K562 (cell line): ENCODE data around the gene ERAS. TPM values are rescaled to one million over a fixed set of nuclear protein-coding genes. Genes with fewer than 3 reads are reported as not detected.
"Not testable (repeated sequence)": the region's sequence is repeated elsewhere in the genome, so short reads cannot be mapped to it uniquely, and the experiment has no call there.

Experiments used
- ATAC-seq: fragments of 200-7000 bp; cut with Tn5 transposase; 3 replicates; pipeline ENCODE4 v1.9.1; 2020; ENCODE audit warnings: moderate library complexity
- BruUV-seq: library from RNA; stranded (reverse); fragments of 400-500 nt; replicated peaks from 2 replicates; lab custom pipeline; 2021; lab: Mats Ljungman, UMichigan
- CTCF ChIA-PET: fragments of 300-600 bp; formaldehyde crosslinking; extraction: SDS; loops from one replicate; lab custom pipeline; 2021; ENCODE audit warnings: low intra/inter-chr PET ratio; lab: Yijun Ruan, JAX
- POLR2A ChIA-PET: fragments of 300-600, 350-650 bp; sonication (Branson Sonifier 250); formaldehyde crosslinking; extraction: SDS; loops from one replicate; lab custom pipeline; 2021; ENCODE audit warnings: antibody characterized with exemption, inconsistent platforms; lab: Yijun Ruan, JAX
- DNase-seq, 4 experiments: peaks; one replicate each; pipeline versions ENCODE4 v3.0.0 to v3.0.0-alpha.2; 2011 to 2018; ENCODE audit warnings: low spot score in 3 of 4, mixed read lengths in 3 of 4; ENCODE audit errors: extremely low read depth in 1 of 4
- FAIRE-seq: peaks from 2 replicates; lab custom pipeline; 2011; peaks lifted over from hg19 to GRCh38; lab: Jason Lieb, UNC
- H2AFZ ChIP-seq: 2 replicates; pipeline ENCODE4 v1.6.0; 2011; ENCODE audit warnings: low read depth, low read length, control low read depth, inconsistent platforms
- H3K27ac ChIP-seq: fragments of 200-600 bp; 3 replicates; pipeline ENCODE4 v1.8.0; 2011; ENCODE audit warnings: low read depth, mild to moderate bottlenecking, control low read depth, inconsistent platforms, low read length, moderate library complexity, mixed read lengths; ENCODE audit errors: extremely low read depth
- H3K27me3 ChIP-seq, 2 experiments: fragments of 300-600 bp in 1 of 2; 2 replicates in 1 of 2; 3 replicates in 1 of 2; pipeline versions ENCODE4 v1.6.0 to v1.8.0; 2011; ENCODE audit warnings: inconsistent platforms in 2 of 2, low read length in 2 of 2, mild to moderate bottlenecking in 1 of 2, mixed read lengths in 1 of 2, moderate library complexity in 1 of 2; ENCODE audit not compliant: control insufficient read depth in 2 of 2, insufficient read depth in 2 of 2
- H3K36me3 ChIP-seq: fragments of 300-600 bp; 3 replicates; pipeline ENCODE4 v1.8.0; 2011; ENCODE audit warnings: mild to moderate bottlenecking, low read length, inconsistent platforms; ENCODE audit not compliant: control insufficient read depth, insufficient read depth
- H3K4me1 ChIP-seq, 2 experiments: fragments of 200-600 bp in 1 of 2; replicated peaks in 1 of 2; 2 replicates in 1 of 2; 3 replicates in 1 of 2; pipeline versions ENCODE4 v1.5.1 to v1.8.0; 2011; ENCODE audit warnings: inconsistent platforms in 2 of 2, low read length in 2 of 2, mild to moderate bottlenecking in 1 of 2, mixed read lengths in 1 of 2, moderate library complexity in 1 of 2; ENCODE audit not compliant: control insufficient read depth in 2 of 2, insufficient read depth in 2 of 2
- H3K4me2 ChIP-seq: 2 replicates; pipeline ENCODE4 v1.6.1; 2011; ENCODE audit warnings: low read length, control low read depth, inconsistent platforms, mixed read lengths; ENCODE audit not compliant: insufficient read depth
- H3K4me3 ChIP-seq: fragments of 200-600 bp; sonication (generic), shearing (Covaris generic); 2 replicates; pipeline ENCODE4 v1.5.1; 2016; ENCODE audit warnings: control low read depth, inconsistent platforms
- H3K79me2 ChIP-seq: fragments of 200-600 bp; 3 replicates; pipeline ENCODE4 v1.8.0; 2011; ENCODE audit warnings: low read length, inconsistent platforms; ENCODE audit not compliant: control insufficient read depth, insufficient read depth
- H3K9ac ChIP-seq, 2 experiments: 2 replicates each; pipeline versions ENCODE4 v1.6.0 to v1.6.1; 2011; ENCODE audit warnings: low read depth in 2 of 2, low read length in 2 of 2, control low read depth in 1 of 2, inconsistent platforms in 1 of 2, mild to moderate bottlenecking in 1 of 2, mixed read lengths in 1 of 2; ENCODE audit not compliant: insufficient read depth in 1 of 2
- H3K9me1 ChIP-seq: one replicate; pipeline ENCODE4 v1.6.0; 2011; ENCODE audit warnings: inconsistent platforms, mild to moderate bottlenecking, low read length, moderate library complexity; ENCODE audit not compliant: control insufficient read depth, insufficient read depth
- H3K9me3 ChIP-seq: replicated peaks from 2 replicates; pipeline ENCODE4 v1.5.1; 2011; ENCODE audit warnings: low read depth, low read length, inconsistent platforms; ENCODE audit not compliant: control insufficient read depth, insufficient read depth
- H4K20me1 ChIP-seq: replicated peaks from 2 replicates; pipeline ENCODE4 v1.6.1; 2011; ENCODE audit warnings: low read length, inconsistent platforms, mixed read lengths; ENCODE audit not compliant: control insufficient read depth, insufficient read depth
- KDM1A ChIP-seq, 2 experiments: fragments of 450-650 bp; IDR thresholded peaks; 2 replicates each; pipeline ENCODE4 v1.6.1; 2016; ENCODE audit warnings: mild to moderate bottlenecking in 2 of 2
- NR2C1 ChIP-seq, 2 experiments: fragments of 450-650 bp; IDR thresholded peaks; 2 replicates each; pipeline ENCODE4 v1.6.1; 2017; ENCODE audit warnings: mild to moderate bottlenecking in 2 of 2, antibody characterized with exemption in 1 of 2, inconsistent platforms in 1 of 2, missing compliant biosample characterization in 1 of 2, missing genetic modification characterization in 1 of 2
- ZNF707 ChIP-seq: fragments of 250-450 bp; sonication (Bioruptor Pico); conservative IDR thresholded peaks from 2 replicates; pipeline ENCODE4 v1.8.0; 2022; ENCODE audit warnings: inconsistent platforms, mild to moderate bottlenecking, moderate library complexity
- WGBS: fragments of 100-300 bp; shearing (Covaris generic); methylation state at CpG from one replicate; pipeline ENCODE4 v1.1.6; 2016; ENCODE audit warnings: low coverage, mixed read lengths; ENCODE audit not compliant: insufficient coverage; ENCODE audit errors: missing lambda C conversion rate; 5-methylcytosine and 5-hydroxymethylcytosine counted together
- in situ Hi-C: fragments of 300-500 bp; cut with MboI; formaldehyde crosslinking; loops from 4 replicates; pipeline ENCODE4 v1.15.0; 2018; ENCODE audit warnings: inconsistent platforms, mixed read lengths
- intact Hi-C: fragments of 100-400 bp; cut with micrococcal nuclease; formaldehyde crosslinking; loops from 2 replicates; pipeline ENCODE4 v1.14.2; 2022
- polyA plus RNA-seq, 8 experiments: library from polyadenylated mRNA; depleted of rRNA in 4 of 8; stranded (reverse) in 5 of 8; unstranded in 3 of 8; fragments of >200 nt; fragmentation: Nextera tagmentation in 2 of 8; fragmentation: Illumina TruSeq in 1 of 8; extraction: Ambion mirVana in 2 of 8; extraction: Trizol in 1 of 8; gene quantifications; 2 replicates each; pipeline versions ENCODE4 v1.2.1 to v1.2.3, GENCODE V29; 2011 to 2014; ENCODE audit warnings: inconsistent platforms in 1 of 8, missing spikeins in 1 of 8
- total RNA-seq, 7 experiments: library from RNA; depleted of rRNA in 6 of 7; stranded (reverse); fragments of >200 nt in 6 of 7; fragmentation: Illumina TruSeq in 2 of 7; extraction: Trizol in 2 of 7; gene quantifications; 2 replicates each; pipeline versions ENCODE4 v1.2.1 to v1.2.3, GENCODE V29; 2011 to 2021; ENCODE audit warnings: low replicate concordance in 1 of 7

The ERAS gene
- total and polyA plus RNA-seq, 9 of the 15 experiments (the other 6 are each of a cell fraction or from before 2014, with no cell fraction given) = 0.07 to 0.12 TPM; not detected in 7

- CTCF ChIA-PET; H3K4me3 ChIP-seq; BruUV-seq; DNase-seq; H3K36me3 ChIP-seq; H3K9me1 ChIP-seq; in situ Hi-C loops; H3K27me3 ChIP-seq; H3K79me2 ChIP-seq; H3K9me3 ChIP-seq; H3K4me1 ChIP-seq; H4K20me1 ChIP-seq; H3K27ac ChIP-seq; H3K9ac ChIP-seq; intact Hi-C loops; FAIRE-seq; H3K4me2 ChIP-seq; H2AFZ ChIP-seq; ATAC-seq; TF ChIP-seq NR2C1 (tag; IDR thresholded peaks at IDR 0.05): not testable (repeated sequence)
- POLR2A ChIA-PET = interaction anchor here (0.6 kb wide), 1 partner anchor 44 kb away, joined by 4 read pairs; the partner anchor contains the start of genes PQBP1 and TIMM17B
- TF ChIP-seq NR2C1 (IDR thresholded peaks at IDR 0.05) (0 out of 2 replicates have a peak, but pooled peaks have one; percentile 29), ZNF707 (peak; percentile 92)
Measured at GRCh38 chrX:48853494-48853893, 27.2 kb downstream of the ERAS start.

GRCh38 chrX:48854121-48854804, 27.9 kb downstream of the ERAS start:
- FAIRE-seq, H3K79me2 ChIP-seq, H3K9me3 ChIP-seq, H3K4me3 ChIP-seq, in situ Hi-C loops, H4K20me1 ChIP-seq, H3K4me1 ChIP-seq, H3K9ac ChIP-seq, H3K4me2 ChIP-seq, BruUV-seq, DNase-seq, ATAC-seq, CTCF ChIA-PET, H3K27ac ChIP-seq, H3K9me1 ChIP-seq, H3K27me3 ChIP-seq, H2AFZ ChIP-seq, H3K36me3 ChIP-seq, intact Hi-C loops: not testable (repeated sequence)
- POLR2A ChIA-PET = interaction anchor here (0.6 kb wide), 1 partner anchor 44 kb away, joined by 4 read pairs; the partner anchor contains the start of genes PQBP1 and TIMM17B
- TF ChIP-seq KDM1A (IDR thresholded peaks at IDR 0.05) = peak; percentile 59 to 75
- 73% methylated on average over 12 of the region's 12 CpGs for WGBS
